ENCODE results near the gene SF3A1. TPM values are rescaled to one million over a fixed set of nuclear protein-coding genes. Genes with fewer than 3 reads are reported as not detected.
A peak's percentile ranks its signal among the peaks of the same experiment; 100 is the strongest.

The SF3A1 gene
- total RNA-seq, 1 donor from 2014 or later: 139 TPM

GRCh38 chr22:30399718-30400117, 43.0 kb upstream of the SF3A1 start:
- Histone ChIP-seq H4K20me1 (ENCODE audit: insufficient read depth, low read length) (peaks cover 59% of the 10 kb centered on the region), H3K36me3 (ENCODE audit: insufficient read depth, low read length) (peaks cover 3% of the 10 kb centered on the region), H3K9ac (ENCODE audit: low read length) (no peak overlapping the region), H3K4me1 (ENCODE audit: insufficient read depth, low read length) (peaks cover 21% of the 10 kb centered on the region), H3K9me3 (ENCODE audit: insufficient read depth, low read depth, low read length) (no peaks in the 10 kb centered on the region), H3K27ac (ENCODE audit: low read depth, low read length) (no peak overlapping the region), H3K79me2 (ENCODE audit: insufficient read depth, low read length) (peaks cover 72% of the 10 kb centered on the region), H3K4me3 (ENCODE audit: insufficient read depth, low read depth, low read length) (no peak overlapping the region), H3K4me2 (ENCODE audit: low read length) (peak overlapping the region; percentile 100), H3K27me3 (ENCODE audit: insufficient read depth, low read length) (no peaks in the 10 kb centered on the region), H2AFZ (ENCODE audit: low read depth, low read length) (no peak overlapping the region)
- Mint-ChIP-seq H3K36me3 (ENCODE audit: low read depth, unreplicated experiment) (peaks cover 10% of the 10 kb centered on the region), H3K4me1 (ENCODE audit: low read depth, unreplicated experiment) (peaks cover 17% of the 10 kb centered on the region), H3K27me3 (ENCODE audit: low read depth, unreplicated experiment) (peaks cover 6% of the 10 kb centered on the region), H3K27ac (ENCODE audit: unreplicated experiment) (no peak overlapping the region), H3K4me3 (ENCODE audit: unreplicated experiment) (no peak overlapping the region), H3K9me3 (ENCODE audit: unreplicated experiment) (no peaks in the 10 kb centered on the region)
- FAIRE-seq: no peak
- TF ChIP-seq EZH2 (IDR thresholded peaks at IDR 0.05; ENCODE audit: insufficient read depth, low read length): no peak
- DNase-seq (ENCODE audit: low read depth): no peak

- H3K9me3 ChIP-seq (ENCODE audit: insufficient read depth, low read depth, low read length): no peaks in the 10 kb centered on the region
- H3K4me1 ChIP-seq (ENCODE audit: insufficient read depth, low read length): peaks cover 21% of the 10 kb centered on the region
- Mint-ChIP-seq H3K4me3 (ENCODE audit: unreplicated experiment) (peak overlapping the region; percentile 67), H3K27me3 (ENCODE audit: low read depth, unreplicated experiment) (peaks cover 6% of the 10 kb centered on the region), H3K9me3 (ENCODE audit: unreplicated experiment) (no peaks in the 10 kb centered on the region), H3K27ac (ENCODE audit: unreplicated experiment) (no peak overlapping the region), H3K4me1 (ENCODE audit: low read depth, unreplicated experiment) (peaks cover 17% of the 10 kb centered on the region), H3K36me3 (ENCODE audit: low read depth, unreplicated experiment) (peaks cover 5% of the 10 kb centered on the region)
- H3K27ac ChIP-seq (ENCODE audit: low read depth, low read length): no peak overlapping the region
- TF ChIP-seq CTCF (IDR thresholded peaks at IDR 0.05; ENCODE audit: insufficient read depth, low read depth, low read length) (no peak), EZH2 (IDR thresholded peaks at IDR 0.05; ENCODE audit: insufficient read depth, low read length) (no peak)
- DNase-seq (ENCODE audit: low read depth) (no peak), FAIRE-seq (no peak)
- H4K20me1 ChIP-seq (ENCODE audit: insufficient read depth, low read length): peaks cover 52% of the 10 kb centered on the region
- H2AFZ ChIP-seq (ENCODE audit: low read depth, low read length): no peak overlapping the region
- H3K27me3 ChIP-seq (ENCODE audit: insufficient read depth, low read length): no peaks in the 10 kb centered on the region
- H3K4me3 ChIP-seq (ENCODE audit: insufficient read depth, low read depth, low read length): peak overlapping the region; percentile 87
- H3K9ac ChIP-seq (ENCODE audit: low read length): peak overlapping the region; percentile 84
- H3K79me2 ChIP-seq (ENCODE audit: insufficient read depth, low read length): peaks cover 64% of the 10 kb centered on the region
- H3K4me2 ChIP-seq (ENCODE audit: low read length): peak overlapping the region; percentile 100
- H3K36me3 ChIP-seq (ENCODE audit: insufficient read depth, low read length): peaks cover 3% of the 10 kb centered on the region
These were observed 42.3 kb upstream of the SF3A1 start for GRCh38 chr22:30398685-30399680.

- Mint-ChIP-seq H3K4me3 (ENCODE audit: unreplicated experiment) (peak overlapping the region; percentile 84), H3K36me3 (ENCODE audit: low read depth, unreplicated experiment) (peaks cover 5% of the 10 kb centered on the region), H3K4me1 (ENCODE audit: low read depth, unreplicated experiment) (peaks cover 17% of the 10 kb centered on the region), H3K27ac (ENCODE audit: unreplicated experiment) (no peak overlapping the region), H3K27me3 (ENCODE audit: low read depth, unreplicated experiment) (peaks cover 6% of the 10 kb centered on the region), H3K9me3 (ENCODE audit: unreplicated experiment) (no peaks in the 10 kb centered on the region)
- H3K4me3 ChIP-seq (ENCODE audit: insufficient read depth, low read depth, low read length): peak overlapping the region; percentile 87
- DNase-seq (ENCODE audit: low read depth) (no peak), FAIRE-seq (no peak)
- H3K36me3 ChIP-seq (ENCODE audit: insufficient read depth, low read length): no peaks in the 10 kb centered on the region
- no peaks in the 10 kb centered on the region for H3K27me3 ChIP-seq (ENCODE audit: insufficient read depth, low read length)
- TF ChIP-seq EZH2 (IDR thresholded peaks at IDR 0.05; ENCODE audit: insufficient read depth, low read length) (no peak), CTCF (IDR thresholded peaks at IDR 0.05; ENCODE audit: insufficient read depth, low read depth, low read length) (no peak)
- peaks cover 46% of the 10 kb centered on the region for H4K20me1 ChIP-seq (ENCODE audit: insufficient read depth, low read length)
- peak overlapping the region; percentile 78 for H2AFZ ChIP-seq (ENCODE audit: low read depth, low read length)
- peaks cover 57% of the 10 kb centered on the region for H3K79me2 ChIP-seq (ENCODE audit: insufficient read depth, low read length)
- peak overlapping the region; percentile 84 for H3K9ac ChIP-seq (ENCODE audit: low read length)
- H3K9me3 ChIP-seq (ENCODE audit: insufficient read depth, low read depth, low read length): no peaks in the 10 kb centered on the region
- peak overlapping the region; percentile 100 for H3K4me2 ChIP-seq (ENCODE audit: low read length)
- no peak overlapping the region for H3K27ac ChIP-seq (ENCODE audit: low read depth, low read length)
- H3K4me1 ChIP-seq (ENCODE audit: insufficient read depth, low read length): peaks cover 22% of the 10 kb centered on the region
These were observed 41.3 kb upstream of the SF3A1 start for GRCh38 chr22:30397656-30398635.

All from astrocyte (in vitro differentiated cells and primary cell).